GM19328 (cell line): ENCODE data around the gene FADS2.

Experiments
- ATAC-seq: cut with Tn5 transposase; IDR thresholded peaks from one replicate; pipeline ENCODE4 v1.9.1; 2021; ENCODE audit warnings: mild to moderate bottlenecking, moderate library complexity; ENCODE audit not compliant: unreplicated experiment

Gene FADS2

GRCh38 chr11:61795459-61795858 lies 32.6 kb upstream of the FADS2 start:
- no peak for ATAC-seq

DNA sequence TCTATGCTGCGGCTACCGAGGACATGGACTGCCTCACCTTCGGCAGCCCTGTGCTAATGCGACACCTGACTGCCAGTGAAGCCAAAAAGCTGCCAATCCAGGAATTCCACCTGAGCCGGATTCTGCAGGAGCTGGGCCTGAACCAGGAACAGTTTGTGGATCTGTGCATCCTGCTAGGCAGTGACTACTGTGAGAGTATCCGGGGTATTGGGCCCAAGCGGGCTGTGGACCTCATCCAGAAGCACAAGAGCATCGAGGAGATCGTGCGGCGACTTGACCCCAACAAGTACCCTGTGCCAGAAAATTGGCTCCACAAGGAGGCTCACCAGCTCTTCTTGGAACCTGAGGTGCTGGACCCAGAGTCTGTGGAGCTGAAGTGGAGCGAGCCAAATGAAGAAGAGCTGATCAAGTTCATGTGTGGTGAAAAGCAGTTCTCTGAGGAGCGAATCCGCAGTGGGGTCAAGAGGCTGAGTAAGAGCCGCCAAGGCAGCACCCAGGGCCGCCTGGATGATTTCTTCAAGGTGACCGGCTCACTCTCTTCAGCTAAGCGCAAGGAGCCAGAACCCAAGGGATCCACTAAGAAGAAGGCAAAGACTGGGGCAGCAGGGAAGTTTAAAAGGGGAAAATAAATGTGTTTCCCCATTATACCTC lies 32.1 kb upstream of the FADS2 start:
- ATAC-seq: no peak

- ATAC-seq: no peak
Observed at GRCh38 chr11:61797263-61797944, 30.7 kb upstream of the FADS2 start.

- ATAC-seq: no peak
Observed at GRCh38 chr11:61799665-61800284, 28.3 kb upstream of the FADS2 start.

GRCh38 chr11:61800331-61801281 lies 27.5 kb upstream of the FADS2 start:
- no peak for ATAC-seq

- ATAC-seq: no peak
Observed at GRCh38 chr11:61802605-61803004, 25.5 kb upstream of the FADS2 start.

- no peak for ATAC-seq
Observed at GRCh38 chr11:61803889-61804647, 24.0 kb upstream of the FADS2 start.

GRCh38 chr11:61805146-61805545 lies 23.0 kb upstream of the FADS2 start:
- ATAC-seq: no peak

- ATAC-seq: no peak
Observed at GRCh38 chr11:61806785-61807184, 21.3 kb upstream of the FADS2 start.

DNA sequence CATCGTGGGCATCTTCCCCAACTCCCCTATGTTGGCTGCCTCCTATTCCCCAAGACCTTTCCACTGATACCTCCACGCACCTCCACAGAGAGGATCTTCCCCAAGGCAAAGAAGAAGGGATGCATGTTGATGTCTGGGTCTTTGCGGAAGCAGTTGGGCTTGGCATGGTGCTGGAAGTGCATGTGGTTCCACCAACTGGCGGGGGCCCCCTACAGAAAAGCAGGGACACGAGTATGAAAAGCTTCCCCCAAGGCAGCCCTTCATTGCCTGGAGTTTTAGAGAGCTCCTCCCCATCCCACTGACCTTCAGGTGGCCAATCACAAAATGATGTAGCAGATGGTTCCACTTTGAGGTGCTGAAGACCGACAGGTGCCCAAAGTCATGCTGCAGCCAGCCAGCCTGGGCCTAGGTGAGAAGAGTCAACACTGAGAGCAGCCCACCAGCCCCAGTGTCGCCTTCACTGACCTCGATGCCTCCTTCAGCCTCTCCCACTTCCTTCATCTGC lies 17.4 kb upstream of the FADS2 start:
- no peak for ATAC-seq

DNA sequence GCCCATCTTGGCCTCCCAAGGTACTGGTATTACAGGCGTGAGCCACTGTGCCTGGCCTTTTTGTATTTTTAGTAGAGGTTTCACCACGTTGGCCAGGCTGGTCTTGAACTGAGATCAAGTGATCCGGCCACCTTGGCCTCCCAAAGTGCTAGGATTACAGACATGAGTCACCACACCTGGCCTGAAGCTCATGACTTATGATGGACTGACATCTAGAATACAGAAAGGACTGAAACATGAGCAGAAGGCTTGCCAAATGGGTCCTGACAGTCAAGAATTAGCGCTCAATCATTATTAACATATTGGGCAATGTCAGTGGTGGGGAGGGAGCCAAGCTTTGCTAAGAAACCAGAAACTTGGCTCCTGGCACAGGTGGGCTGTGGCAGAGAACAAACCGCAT lies 16.3 kb upstream of the FADS2 start:
- ATAC-seq: no peak

GRCh38 chr11:61812736-61813411 lies 15.2 kb upstream of the FADS2 start:
- ATAC-seq: no peak

GRCh38 chr11:61814247-61814957 lies 13.7 kb upstream of the FADS2 start:
- ATAC-seq: no peak

GRCh38 chr11:61814958-61815789 lies 12.9 kb upstream of the FADS2 start:
- ATAC-seq: no peak

DNA sequence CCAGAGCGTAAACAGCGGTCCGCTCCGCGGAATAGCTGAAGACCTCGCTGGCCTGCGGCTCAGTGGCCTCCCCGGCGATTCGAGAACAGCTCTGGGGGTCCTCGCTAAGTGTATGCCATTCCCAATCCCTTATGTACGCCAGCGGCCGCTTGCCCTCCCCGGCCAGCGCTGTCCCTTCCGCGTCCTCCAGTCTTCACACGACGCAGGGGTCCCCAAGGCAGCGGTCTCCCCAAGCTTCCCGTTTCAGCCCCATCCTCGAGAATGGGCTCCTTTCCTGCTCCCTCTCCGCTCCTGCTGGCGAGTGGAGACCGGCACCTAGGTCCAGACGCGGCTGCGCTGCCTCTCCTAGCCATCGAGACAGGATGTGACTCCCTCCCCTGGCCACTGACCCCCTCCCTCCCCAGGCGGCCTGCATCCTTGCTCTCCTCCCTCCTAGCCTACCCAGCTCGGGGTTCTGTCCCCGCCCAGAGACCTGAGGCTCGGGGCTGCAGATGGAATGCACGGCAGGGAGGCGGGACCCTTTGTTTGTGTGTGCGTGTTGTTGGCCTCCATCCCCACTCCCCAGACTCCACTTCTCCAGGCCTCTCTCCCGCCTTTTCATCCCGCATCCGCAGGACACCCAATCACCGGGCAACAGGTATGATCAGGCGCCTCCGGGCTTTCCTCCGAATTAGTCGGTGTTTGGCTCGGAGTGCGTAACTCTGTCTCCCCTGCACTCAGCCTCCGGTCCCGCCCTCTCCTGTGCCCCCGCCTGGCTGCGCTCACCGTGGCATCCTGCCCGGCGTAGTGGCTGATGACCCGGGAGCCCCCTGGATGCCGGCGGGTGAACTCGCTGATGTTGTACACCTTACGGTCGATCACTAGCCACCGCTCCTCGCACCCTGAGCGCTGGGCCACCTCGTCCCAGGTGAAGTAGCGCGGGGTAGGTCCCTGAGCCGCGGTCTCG lies 12.0 kb upstream of the FADS2 start:
- ATAC-seq: peak; percentile 33

DNA sequence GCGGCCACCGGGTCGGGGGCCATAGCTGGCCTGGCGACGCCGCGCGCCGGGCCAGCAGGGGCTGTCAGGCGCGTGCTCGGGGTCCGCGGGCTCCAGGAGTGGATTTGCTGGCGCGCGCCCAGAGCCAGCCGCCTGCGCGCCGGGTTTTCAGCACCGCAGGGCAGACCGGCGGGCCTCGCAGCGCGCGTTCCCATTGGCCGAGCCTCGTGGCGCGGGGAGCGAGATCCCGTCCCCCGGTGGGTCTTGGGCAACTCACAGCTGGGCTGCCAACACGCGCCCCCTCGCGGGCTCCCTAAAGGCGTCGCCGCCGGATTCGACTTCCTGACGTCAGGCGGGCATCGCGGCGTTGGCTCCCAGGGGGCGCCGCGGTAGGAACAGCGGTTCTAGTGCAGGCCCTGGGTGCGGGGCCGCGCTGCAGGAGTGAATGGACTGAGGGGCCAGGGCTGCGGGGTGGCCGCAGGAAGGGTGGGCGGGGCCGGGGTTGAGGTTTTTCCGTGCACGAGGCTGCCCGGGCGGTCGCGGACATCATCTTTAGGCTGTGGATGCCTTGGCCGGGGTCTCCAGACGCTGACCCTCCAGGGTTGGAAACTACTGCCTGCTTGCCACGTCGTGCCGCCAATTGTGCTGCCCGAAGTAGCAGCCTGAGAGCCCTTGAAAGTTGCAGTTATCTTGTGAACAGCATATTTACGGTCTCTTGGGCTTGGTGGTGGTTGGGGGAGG lies 11.2 kb upstream of the FADS2 start, which contains the start of gene FADS1:
Gene FADS1, minus strand, starts transcription at position 268 of the 720 bp plus-strand sequence. Its CDS starts 74 bp downstream, at position 194.
- peak; percentile 54 for ATAC-seq
